OCI-LY3 (cell line): ENCODE measurements around the gene BCAR3.

Source experiments
- H2AFZ ChIP-seq: fragments of 200-600, 300-600 bp; shearing (Covaris generic); 2 replicates; pipeline ENCODE4 v1.6.0; 2014; ENCODE audit warnings: antibody characterized with exemption, low read depth, low read length
- H3K27ac ChIP-seq: fragments of 200-600, 300-600 bp; sonication (generic); 2 replicates; pipeline ENCODE4 v1.5.1; 2014; ENCODE audit warnings: mild to moderate bottlenecking, low read length, moderate library complexity, mixed read lengths
- H3K27me3 ChIP-seq: fragments of 200-600, 300-600 bp; sonication (generic); 2 replicates; pipeline ENCODE4 v1.6.1; 2014; ENCODE audit warnings: low read depth, low read length, mixed read lengths
- H3K36me3 ChIP-seq: fragments of 200-600, 300-600 bp; sonication (generic); replicated peaks from 2 replicates; pipeline ENCODE3; 2014; ENCODE audit warnings: low read depth, low read length, mixed read lengths
- H3K4me1 ChIP-seq: fragments of 300-600, 200-600 bp; sonication (generic); 2 replicates; pipeline ENCODE4 v1.6.1; 2014; ENCODE audit warnings: low read length, mixed read lengths
- H3K4me2 ChIP-seq: fragments of 200-600, 300-600 bp; sonication (generic); 2 replicates; pipeline ENCODE4 v1.6.1; 2014; ENCODE audit warnings: low read length, mixed read lengths
- H3K4me3 ChIP-seq: fragments of 300-600, 200-600 bp; sonication (generic); 2 replicates; pipeline ENCODE4 v1.5.1; 2014; ENCODE audit warnings: antibody characterized with exemption, mild to moderate bottlenecking, low read length, moderate library complexity
- H3K79me2 ChIP-seq: fragments of 300-600, 200-600 bp; shearing (Covaris generic); 2 replicates; pipeline ENCODE4 v1.6.1; 2014; ENCODE audit warnings: mild to moderate bottlenecking, low read length, mixed read lengths
- H3K9ac ChIP-seq: fragments of 300-600, 200-600 bp; shearing (Covaris generic); 2 replicates; pipeline ENCODE4 v1.6.0; 2014; ENCODE audit warnings: mild to moderate bottlenecking, low read length, moderate library complexity
- H3K9me3 ChIP-seq: fragments of 200-600, 300-600 bp; shearing (Covaris generic); 2 replicates; pipeline ENCODE4 v1.6.1; 2014; ENCODE audit warnings: low read length, mixed read lengths; ENCODE audit not compliant: insufficient read depth
- H4K20me1 ChIP-seq: fragments of 200-600, 300-600 bp; sonication (generic); 2 replicates; pipeline ENCODE4 v1.6.1; 2016; ENCODE audit warnings: low read length, mixed read lengths; ENCODE audit not compliant: insufficient read depth
- CTCF ChIP-seq: fragments of 200-600, 300-600 bp; sonication (generic); IDR thresholded peaks from 2 replicates; pipeline ENCODE4 v1.5.1; 2014; ENCODE audit warnings: antibody characterized with exemption, low read length, low read depth
- EZH2phosphoT487 ChIP-seq: fragments of 200-600 bp; shearing (Covaris generic); IDR thresholded peaks from 2 replicates; pipeline ENCODE4 v1.6.1; 2018; ENCODE audit warnings: antibody characterized with exemption, mixed run types, low read depth

Gene BCAR3

GRCh38 chr1:93525431-93525830, 156.2 kb downstream of the BCAR3 start:
- TF ChIP-seq CTCF (no peak), EZH2phosphoT487 (no peak)
- H3K36me3 ChIP-seq, result no peaks in the 10 kb centered on the region
- no peak overlapping the region for H3K9ac ChIP-seq
- H3K4me2 ChIP-seq, result no peak overlapping the region
- H3K4me1 ChIP-seq, result peaks cover 9% of the 10 kb centered on the region
- no peaks in the 10 kb centered on the region for H3K79me2 ChIP-seq
- H2AFZ ChIP-seq, result no peak overlapping the region
- H3K4me3 ChIP-seq, result no peak overlapping the region
- no peaks in the 10 kb centered on the region for H3K27me3 ChIP-seq
- no peaks in the 10 kb centered on the region for H4K20me1 ChIP-seq
- H3K9me3 ChIP-seq, result no peaks in the 10 kb centered on the region
- H3K27ac ChIP-seq, result no peak overlapping the region

GRCh38 chr1:93522721-93523120, 158.9 kb downstream of the BCAR3 start:
- H4K20me1 ChIP-seq, result no peaks in the 10 kb centered on the region
- H3K79me2 ChIP-seq, result no peaks in the 10 kb centered on the region
- H3K4me3 ChIP-seq, result no peak overlapping the region
- H3K4me2 ChIP-seq, result no peak overlapping the region
- H3K27ac ChIP-seq, result no peak overlapping the region
- TF ChIP-seq CTCF, result no peak
- TF ChIP-seq EZH2phosphoT487, result no peak
- H3K27me3 ChIP-seq, result no peaks in the 10 kb centered on the region
- H3K9ac ChIP-seq, result no peak overlapping the region
- H2AFZ ChIP-seq, result no peak overlapping the region
- H3K9me3 ChIP-seq, result no peaks in the 10 kb centered on the region
- no peaks in the 10 kb centered on the region for H3K4me1 ChIP-seq
- no peaks in the 10 kb centered on the region for H3K36me3 ChIP-seq

- Histone ChIP-seq H3K27ac (no peak overlapping the region), H3K36me3 (no peaks in the 10 kb centered on the region), H3K27me3 (no peaks in the 10 kb centered on the region), H3K9ac (no peak overlapping the region), H3K4me3 (no peak overlapping the region), H3K79me2 (no peaks in the 10 kb centered on the region), H3K4me1 (no peaks in the 10 kb centered on the region), H3K4me2 (no peak overlapping the region), H3K9me3 (no peaks in the 10 kb centered on the region), H4K20me1 (no peaks in the 10 kb centered on the region), H2AFZ (no peak overlapping the region)
- TF ChIP-seq CTCF, result no peak
- TF ChIP-seq EZH2phosphoT487, result no peak
These were observed 160.0 kb downstream of the BCAR3 start for GRCh38 chr1:93521618-93522017.

GRCh38 chr1:93519199-93519829, 162.3 kb downstream of the BCAR3 start:
- Histone ChIP-seq H3K4me2 (no peak overlapping the region), H3K36me3 (no peaks in the 10 kb centered on the region), H3K9ac (no peak overlapping the region), H3K4me1 (no peaks in the 10 kb centered on the region), H2AFZ (no peak overlapping the region), H3K4me3 (no peak overlapping the region), H3K27ac (no peak overlapping the region), H3K79me2 (no peaks in the 10 kb centered on the region), H4K20me1 (no peaks in the 10 kb centered on the region), H3K27me3 (no peaks in the 10 kb centered on the region), H3K9me3 (no peaks in the 10 kb centered on the region)
- TF ChIP-seq EZH2phosphoT487 (no peak), CTCF (no peak)
